Ramos (cell line): ENCODE measurements around the gene CLDN16.

Source experiments
- in situ Hi-C: fragments of 300-500 bp; cut with MboI; formaldehyde crosslinking; loops from one replicate; pipeline ENCODE4 v1.14.3; 2022; ENCODE audit warnings: low sequenced_read_pairs; ENCODE audit not compliant: unreplicated experiment

CLDN16 gene

GRCh38 chr3:190378240-190378891 is 9.6 kb upstream of the CLDN16 start:
- in situ Hi-C loops = no loop called here

GRCh38 chr3:190380184-190380583 is 7.8 kb upstream of the CLDN16 start:
- in situ Hi-C loops = no loop called here

GRCh38 chr3:190381441-190381840 is 6.5 kb upstream of the CLDN16 start:
- in situ Hi-C loops = no loop called here

- in situ Hi-C loops = no loop called here
These were observed 5.9 kb upstream of the CLDN16 start for GRCh38 chr3:190382082-190382481.

GRCh38 chr3:190384309-190384756 is 3.6 kb upstream of the CLDN16 start:
- in situ Hi-C loops = no loop called here

- in situ Hi-C loops = no loop called here
These were observed 2.0 kb upstream of the CLDN16 start for GRCh38 chr3:190385731-190386688.

- in situ Hi-C loops = no loop called here
These were observed 740 bp downstream of the CLDN16 start for GRCh38 chr3:190388703-190389102.

- in situ Hi-C loops = no loop called here
These were observed 8.0 kb downstream of the CLDN16 start for GRCh38 chr3:190396001-190396400.

GRCh38 chr3:190397889-190398288 is 9.9 kb downstream of the CLDN16 start:
- in situ Hi-C loops = no loop called here

GRCh38 chr3:190399677-190400076 is 11.7 kb downstream of the CLDN16 start:
- in situ Hi-C loops = no loop called here

- in situ Hi-C loops = no loop called here
These were observed 14.0 kb downstream of the CLDN16 start for GRCh38 chr3:190401963-190402362.

GRCh38 chr3:190404715-190405114 is 16.8 kb downstream of the CLDN16 start:
- in situ Hi-C loops = no loop called here

- in situ Hi-C loops = no loop called here
These were observed 26.3 kb downstream of the CLDN16 start for GRCh38 chr3:190414297-190414696.

- in situ Hi-C loops = no loop called here
These were observed 36.1 kb downstream of the CLDN16 start for GRCh38 chr3:190424108-190424477.

- in situ Hi-C loops = no loop called here
These were observed 36.8 kb downstream of the CLDN16 start for GRCh38 chr3:190424478-190425439.

GRCh38 chr3:190425833-190426232 is 37.9 kb downstream of the CLDN16 start:
- in situ Hi-C loops = no loop called here

GRCh38 chr3:190426806-190427507 is 39.0 kb downstream of the CLDN16 start:
- in situ Hi-C loops = no loop called here

- in situ Hi-C loops = no loop called here
These were observed 41.7 kb downstream of the CLDN16 start for GRCh38 chr3:190429681-190430080.

GRCh38 chr3:190430906-190431305 is 42.9 kb downstream of the CLDN16 start:
- in situ Hi-C loops = no loop called here

- in situ Hi-C loops = no loop called here
These were observed 44.3 kb downstream of the CLDN16 start for GRCh38 chr3:190432216-190432615.
